Cardiac muscle cell (in vitro differentiated cells and primary cell): ENCODE results near the gene TNK1. TPM values are rescaled to one million over a fixed set of nuclear protein-coding genes. Genes with fewer than 3 reads are reported as not detected.
A peak's percentile ranks its signal among the peaks of the same experiment; 100 is the strongest.
"Not testable (repeated sequence)": the region's sequence is repeated elsewhere in the genome, so short reads cannot be mapped to it uniquely, and the experiment has no call there.

Experiments
- DNase-seq, 2 donors: peaks; one replicate each; pipeline versions ENCODE4 v3.0.0 to v3.0.0-alpha.2; 2010 to 2017; ENCODE audit warnings: low read depth in 1 of 2, low spot score in 1 of 2
- H3K27ac ChIP-seq: fragments of 200-600 bp; sonication (generic); 2 replicates; pipeline ENCODE4 v1.5.1; 2016
- H3K27me3 ChIP-seq: fragments of 200-600 bp; sonication (generic); 2 replicates; pipeline ENCODE4 v1.6.0; 2016; ENCODE audit warnings: control low read depth
- H3K36me3 ChIP-seq: fragments of 200-600 bp; sonication (generic); 2 replicates; pipeline ENCODE4 v1.5.1; 2016; ENCODE audit warnings: control low read depth
- H3K4me1 ChIP-seq: fragments of 200-600 bp; sonication (generic); 2 replicates; pipeline ENCODE4 v1.8.1; 2017; ENCODE audit warnings: low read depth, mild to moderate bottlenecking, mixed run types
- H3K4me3 ChIP-seq: fragments of 200-600 bp; sonication (generic); 2 replicates; pipeline ENCODE4 v1.5.1; 2016; ENCODE audit warnings: mild to moderate bottlenecking
- H3K9me3 ChIP-seq: fragments of 200-600 bp; sonication (generic); 2 replicates; pipeline ENCODE4 v1.5.1; 2017; ENCODE audit warnings: low read depth, mild to moderate bottlenecking, control low read depth
- polyA plus RNA-seq: library from polyadenylated mRNA; unstranded; fragments of >200 nt; fragmentation: Nextera tagmentation; extraction: Ambion mirVana; gene quantifications from 2 replicates; pipeline ENCODE4 v1.2.1, GENCODE V29; 2016
- total RNA-seq: library from RNA; depleted of rRNA; stranded (reverse); fragments of >200 nt; gene quantifications from 2 replicates; pipeline ENCODE4 v1.2.3, GENCODE V29; 2016
- TF ChIP-seq, protein P1 (sequence below): IDR thresholded peaks from 2 replicates; pipeline ENCODE4 v1.5.1; 2012; ENCODE audit warnings: low read depth, mild to moderate bottlenecking, low read length

The TNK1 gene
- total RNA-seq (1.3 and 2.6 TPM in 2 replicates), polyA plus RNA-seq (2.9 and 4.3 TPM in 2 replicates)

DNA sequence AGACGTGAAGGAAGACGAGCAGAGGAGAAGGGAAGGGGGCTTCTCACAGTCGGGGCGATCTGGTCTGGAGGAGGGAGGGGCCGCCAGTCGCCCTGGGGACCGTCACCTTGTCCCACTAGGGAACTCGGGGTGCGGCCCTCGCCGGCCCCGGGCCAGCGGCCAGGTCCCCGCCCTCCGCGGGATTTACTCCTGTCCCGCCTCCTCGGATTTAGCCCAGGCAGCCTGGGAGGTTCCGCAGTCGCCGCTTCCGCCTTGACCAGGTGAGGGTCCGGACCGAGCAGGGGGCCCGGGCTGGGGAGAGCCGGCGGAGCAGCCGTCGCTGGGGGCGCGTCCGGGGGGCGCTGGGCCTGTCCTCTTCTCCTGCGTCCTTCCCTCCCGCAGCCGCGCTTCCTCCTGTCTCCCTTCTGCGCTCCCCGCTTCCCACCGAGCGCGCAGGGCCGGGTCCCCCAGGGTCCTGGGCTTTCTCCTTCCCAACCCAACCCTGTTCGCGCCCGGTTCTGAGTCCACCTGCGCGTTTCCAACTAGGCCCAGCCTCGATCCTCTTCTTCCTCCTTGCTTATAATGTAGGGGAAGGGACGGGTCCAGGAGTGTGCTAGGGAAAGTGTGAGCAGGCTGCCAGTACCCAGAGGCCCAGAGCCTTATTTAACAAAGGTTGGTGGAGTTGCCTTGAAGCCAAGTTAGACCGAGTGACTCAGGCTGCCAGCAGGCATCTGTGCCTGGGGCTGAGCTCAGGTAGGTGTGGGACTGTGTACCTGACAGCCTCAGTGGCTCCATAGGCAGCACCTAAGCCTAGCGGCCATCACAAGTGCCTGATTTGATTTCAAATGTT is at the start of gene TNK1:
TSS of gene TNK1 (plus strand) at position 235 of the 829 bp plus-strand sequence. CDS start 1,838 bp downstream, outside the sequence.
- TF ChIP-seq, protein P1, sequence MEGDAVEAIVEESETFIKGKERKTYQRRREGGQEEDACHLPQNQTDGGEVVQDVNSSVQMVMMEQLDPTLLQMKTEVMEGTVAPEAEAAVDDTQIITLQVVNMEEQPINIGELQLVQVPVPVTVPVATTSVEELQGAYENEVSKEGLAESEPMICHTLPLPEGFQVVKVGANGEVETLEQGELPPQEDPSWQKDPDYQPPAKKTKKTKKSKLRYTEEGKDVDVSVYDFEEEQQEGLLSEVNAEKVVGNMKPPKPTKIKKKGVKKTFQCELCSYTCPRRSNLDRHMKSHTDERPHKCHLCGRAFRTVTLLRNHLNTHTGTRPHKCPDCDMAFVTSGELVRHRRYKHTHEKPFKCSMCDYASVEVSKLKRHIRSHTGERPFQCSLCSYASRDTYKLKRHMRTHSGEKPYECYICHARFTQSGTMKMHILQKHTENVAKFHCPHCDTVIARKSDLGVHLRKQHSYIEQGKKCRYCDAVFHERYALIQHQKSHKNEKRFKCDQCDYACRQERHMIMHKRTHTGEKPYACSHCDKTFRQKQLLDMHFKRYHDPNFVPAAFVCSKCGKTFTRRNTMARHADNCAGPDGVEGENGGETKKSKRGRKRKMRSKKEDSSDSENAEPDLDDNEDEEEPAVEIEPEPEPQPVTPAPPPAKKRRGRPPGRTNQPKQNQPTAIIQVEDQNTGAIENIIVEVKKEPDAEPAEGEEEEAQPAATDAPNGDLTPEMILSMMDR: no peak
- Histone ChIP-seq H3K27ac (no peak within 1 kb of the TSS), H3K9me3 (no peaks in the 10 kb centered on the region), H3K4me3 (peak within 1 kb of the TSS; percentile 14), H3K27me3 (peaks cover 45% of the 10 kb centered on the region), H3K36me3 (no peaks in the 10 kb centered on the region), H3K4me1 (no peaks in the 10 kb centered on the region)
- peak in 1 of 2 donors; percentile 36 for DNase-seq

DNA sequence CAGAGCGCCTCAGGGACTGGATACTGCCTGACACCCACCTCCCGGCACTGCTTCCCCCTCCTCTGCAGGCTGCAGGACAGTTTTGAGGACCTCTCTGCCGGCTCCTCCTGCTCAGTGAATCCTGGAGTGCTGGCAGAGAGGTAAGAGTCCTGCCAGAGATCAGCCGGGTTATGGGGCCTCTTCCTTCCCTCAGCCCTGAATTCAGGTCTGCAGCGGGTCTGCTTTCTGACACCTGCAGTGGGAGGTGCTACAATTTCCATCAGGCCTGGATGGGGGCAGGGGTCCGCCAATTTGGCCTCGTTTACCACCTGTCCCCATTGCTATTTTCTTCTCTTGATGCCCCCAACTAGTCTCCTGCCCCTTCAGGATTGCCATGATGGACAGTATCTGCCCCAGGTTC is 48.8 kb upstream of the TNK1 start:
- DNase-seq: no peak
- Histone ChIP-seq H3K9me3 (no peaks in the 10 kb centered on the region), H3K27me3 (no peaks in the 10 kb centered on the region), H3K4me3 (no peak overlapping the region), H3K36me3 (no peaks in the 10 kb centered on the region), H3K4me1 (peaks cover 12% of the 10 kb centered on the region), H3K27ac (peak overlapping the region; percentile 52)
- TF ChIP-seq, protein P1: no peak

DNA sequence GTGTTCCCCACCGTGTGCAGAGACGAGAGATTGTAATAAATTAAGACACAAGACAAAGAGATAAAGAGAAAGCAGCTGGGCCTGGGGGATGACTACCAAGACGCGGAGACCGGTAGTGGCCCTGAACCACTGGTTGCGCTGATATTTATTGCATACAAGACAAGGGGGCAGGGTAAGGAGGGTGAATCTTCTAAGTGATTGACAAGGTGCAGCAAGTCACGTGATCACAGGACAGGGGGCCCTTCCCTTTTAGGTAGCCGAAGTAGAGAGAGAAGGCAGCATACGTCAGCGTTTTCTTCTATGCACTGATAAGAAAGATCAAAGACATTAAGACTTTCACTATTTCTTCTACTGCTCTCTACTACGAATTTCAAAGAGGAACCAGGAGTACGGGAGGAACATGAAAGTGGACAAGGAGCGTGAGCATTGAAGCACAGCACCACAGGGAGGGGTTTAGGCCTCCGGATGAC is 48.3 kb upstream of the TNK1 start:
- DNase-seq, H3K27me3 ChIP-seq, H3K9me3 ChIP-seq: not testable (repeated sequence)

DNA sequence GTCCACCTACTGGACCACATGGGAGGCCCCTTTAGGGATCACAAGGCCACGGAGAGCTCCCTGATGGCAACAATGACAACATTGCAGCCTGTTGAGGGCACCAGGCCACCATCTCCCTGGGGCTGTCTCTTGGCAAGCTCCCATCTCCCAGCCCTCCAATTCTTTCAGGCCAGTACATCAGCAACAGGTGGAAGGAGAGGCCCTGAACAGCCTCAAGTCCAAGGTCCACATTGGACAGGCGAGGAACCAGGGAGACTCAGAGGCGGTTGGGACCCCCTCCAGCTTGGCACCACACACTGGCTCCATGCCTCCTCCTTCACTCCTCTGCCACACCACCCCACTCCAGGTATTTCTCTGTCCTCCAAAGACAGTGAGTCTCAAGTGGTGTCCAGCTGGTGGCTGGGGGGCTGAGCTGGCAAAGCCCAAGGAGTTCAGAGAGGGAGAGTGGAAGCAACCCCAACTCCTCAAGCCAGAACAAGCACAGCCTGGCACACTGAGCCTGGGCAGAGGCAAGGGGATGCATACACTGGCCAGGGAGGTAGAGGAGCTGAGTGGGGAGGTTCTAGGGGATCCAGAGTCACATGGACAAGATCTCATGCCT is 45.9 kb upstream of the TNK1 start:
- H3K4me1 ChIP-seq: peaks cover 7% of the 10 kb centered on the region
- no peaks in the 10 kb centered on the region for H3K27me3 ChIP-seq
- H3K36me3 ChIP-seq: no peaks in the 10 kb centered on the region

More for the DNA sequence above, 48.3 kb upstream of the TNK1 start:
- H3K36me3 ChIP-seq, H3K4me3 ChIP-seq: not testable (repeated sequence)
- H3K4me1 ChIP-seq: peaks cover 12% of the 10 kb centered on the region
- H3K27ac ChIP-seq: peak overlapping the region; percentile 69

DNA sequence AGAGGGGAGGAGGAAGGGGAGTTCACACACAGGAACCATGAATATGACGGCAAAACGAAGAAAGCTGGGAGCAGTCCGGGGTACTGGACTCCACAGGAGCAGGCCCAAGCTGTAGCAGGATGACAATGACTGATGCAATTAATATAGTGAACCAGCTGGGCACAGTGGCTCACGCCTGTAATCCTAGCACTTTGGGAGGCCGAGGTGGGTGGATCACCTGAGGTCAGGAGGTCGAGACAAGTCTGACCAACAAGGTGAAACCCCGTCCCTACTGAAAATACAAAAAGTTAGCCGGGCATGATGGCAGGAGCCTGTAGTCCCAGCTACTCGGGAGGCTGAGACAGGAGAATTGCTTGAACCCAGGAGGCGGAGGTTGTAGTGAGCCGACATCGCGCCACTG is 45.1 kb upstream of the TNK1 start:
- not testable (repeated sequence) for H3K36me3 ChIP-seq, H3K4me1 ChIP-seq, H3K27me3 ChIP-seq, H3K9me3 ChIP-seq, H3K27ac ChIP-seq, H3K4me3 ChIP-seq, DNase-seq

More for the DNA sequence above, 45.9 kb upstream of the TNK1 start:
- Histone ChIP-seq H3K27ac (no peak overlapping the region), H3K9me3 (no peaks in the 10 kb centered on the region), H3K4me3 (no peak overlapping the region)
- DNase-seq: no peak
- TF ChIP-seq, protein P1: no peak

DNA sequence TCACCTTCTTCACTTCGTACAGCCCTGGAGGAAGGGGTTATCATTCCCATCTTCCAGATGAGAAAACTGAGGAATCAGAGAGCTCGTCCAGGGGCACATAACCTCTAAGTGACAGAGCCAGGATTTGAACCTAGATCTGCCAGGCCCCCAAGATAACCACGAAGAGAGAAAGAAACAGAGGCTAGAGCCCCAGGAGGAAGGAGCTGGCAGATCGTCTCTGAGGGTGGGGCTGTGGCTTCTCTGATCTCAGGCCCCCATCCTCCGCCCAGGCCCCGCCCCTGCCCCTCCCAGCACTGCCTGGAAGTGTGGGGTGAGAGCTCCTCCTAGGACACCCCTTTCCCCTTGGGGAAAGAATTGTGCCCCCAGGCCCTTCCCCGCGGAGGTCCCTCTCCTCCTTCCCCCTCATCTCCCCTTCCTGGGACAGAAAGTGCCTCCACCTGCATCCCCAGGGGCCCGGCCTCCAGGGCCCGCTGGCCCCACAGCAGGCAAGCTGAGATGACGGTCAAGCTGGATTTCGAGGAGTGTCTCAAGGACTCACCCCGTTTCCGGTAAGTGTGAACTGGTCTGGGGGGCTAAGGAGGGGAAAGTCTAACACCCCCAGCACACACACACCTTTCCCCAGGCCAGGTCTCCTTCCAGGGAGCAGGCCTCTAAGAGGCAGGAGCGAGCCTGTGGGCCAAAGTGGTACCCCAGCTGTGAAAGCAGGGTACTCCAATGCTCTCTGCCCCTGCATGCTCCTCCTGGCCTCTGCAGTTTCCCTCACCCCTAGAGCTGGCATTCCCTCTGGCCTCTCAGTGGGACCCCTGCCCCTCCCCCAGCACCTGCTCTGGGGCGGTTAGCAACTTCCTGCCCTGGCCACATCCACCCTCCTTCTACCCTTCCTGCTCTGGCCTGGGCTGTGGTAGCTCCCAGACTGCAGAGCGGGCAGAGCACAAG is 44.4 kb upstream of the TNK1 start, which contains the start of gene ACAP1:
TSS of gene ACAP1 (plus strand) at position 290 of the 936 bp plus-strand sequence. CDS start at position 496, 206 bp downstream.
- Histone ChIP-seq H3K36me3 (no peaks in the 10 kb centered on the region), H3K27ac (no peak within 1 kb of the TSS), H3K27me3 (no peaks in the 10 kb centered on the region), H3K4me1 (peaks cover 7% of the 10 kb centered on the region), H3K9me3 (no peaks in the 10 kb centered on the region), H3K4me3 (no peak within 1 kb of the TSS)
- TF ChIP-seq, protein P1: no peak
- no peak for DNase-seq

DNA sequence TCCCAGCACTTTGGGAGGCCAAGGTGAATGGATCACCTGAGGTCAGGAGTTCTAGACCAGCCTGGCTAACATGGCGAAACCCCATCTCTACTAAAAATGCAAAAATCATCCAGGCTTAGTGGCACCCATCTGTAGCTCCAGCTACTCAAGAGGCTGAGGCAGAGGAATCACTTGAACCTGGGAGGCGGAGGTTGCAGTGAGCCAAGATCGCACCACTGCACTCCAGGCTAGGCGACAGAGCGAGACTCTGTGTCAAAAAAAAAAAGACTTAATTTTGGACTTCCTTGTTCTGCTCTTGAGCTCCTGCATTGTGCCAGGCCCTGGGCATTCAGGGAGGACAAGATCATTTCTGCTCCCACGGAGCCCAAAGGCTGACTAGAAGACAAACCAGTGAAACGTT is 43.3 kb upstream of the TNK1 start:
- not testable (repeated sequence) for H3K9me3 ChIP-seq, H3K36me3 ChIP-seq, H3K4me1 ChIP-seq, DNase-seq, H3K4me3 ChIP-seq, H3K27ac ChIP-seq, H3K27me3 ChIP-seq
